Breast epithelium (tissue), 3 donors: ENCODE measurements around the gene FAM180B.

Experiments used
- POLR2A ChIP-seq: fragments of 450-650 bp; IDR thresholded peaks from one replicate; pipeline ENCODE4 v1.6.1; 2016; ENCODE audit warnings: antibody characterized with exemption, mild to moderate bottlenecking, moderate library complexity
- POLR2AphosphoS5 ChIP-seq, 3 donors: sonication (generic); formaldehyde crosslinking; IDR thresholded peaks; one replicate each; pipeline ENCODE4 v1.6.1; 2017; ENCODE audit warnings: antibody characterized with exemption in 3 of 3

GRCh38 chr11:47626234-47626633 lies 39.8 kb downstream of the FAM180B start:
- no peak for TF ChIP-seq POLR2AphosphoS5 (IDR thresholded peaks at IDR 0.05)
- TF ChIP-seq POLR2A: no peak
